ENCODE measurements around the gene DSCAM. TPM values are rescaled to one million over a fixed set of nuclear protein-coding genes. Genes with fewer than 3 reads are reported as not detected.
A peak's percentile ranks its signal among the peaks of the same experiment; 100 is the strongest.

DSCAM gene
- total and polyA plus RNA-seq, 3 donors from 2014 or later, result 0.70 to 2.3 (median 2.0) TPM

DNA sequence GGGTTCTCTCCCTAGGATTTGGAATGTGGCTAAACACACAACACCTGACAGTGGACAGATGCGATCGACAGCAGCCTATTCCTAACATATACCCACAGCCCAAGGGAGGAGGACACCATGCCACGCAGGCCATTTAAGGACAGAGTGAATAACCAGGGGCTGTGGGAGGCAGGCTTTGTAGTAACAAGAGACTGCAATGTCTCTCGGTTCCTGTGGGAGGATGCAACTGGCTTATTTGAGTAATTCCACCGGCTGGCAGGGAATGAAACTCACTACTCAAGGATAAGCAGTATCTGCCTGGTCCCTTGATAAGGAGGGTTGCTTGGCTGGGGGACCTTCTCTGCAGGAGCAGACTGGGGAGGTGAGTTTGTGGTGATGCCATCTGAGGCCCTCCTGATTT lies 870.2 kb downstream of the DSCAM start:
- Histone ChIP-seq H3K36me3 (ENCODE audit: low read depth, missing control alignments) (no peaks in the 10 kb centered on the region), H3K9me3 (no peaks in the 10 kb centered on the region), H3K27me3 (no peaks in the 10 kb centered on the region), H3K4me3 (no peak overlapping the region), H3K4me1 (no peaks in the 10 kb centered on the region), H3K27ac (no peak overlapping the region)
- TF ChIP-seq, protein P1, sequence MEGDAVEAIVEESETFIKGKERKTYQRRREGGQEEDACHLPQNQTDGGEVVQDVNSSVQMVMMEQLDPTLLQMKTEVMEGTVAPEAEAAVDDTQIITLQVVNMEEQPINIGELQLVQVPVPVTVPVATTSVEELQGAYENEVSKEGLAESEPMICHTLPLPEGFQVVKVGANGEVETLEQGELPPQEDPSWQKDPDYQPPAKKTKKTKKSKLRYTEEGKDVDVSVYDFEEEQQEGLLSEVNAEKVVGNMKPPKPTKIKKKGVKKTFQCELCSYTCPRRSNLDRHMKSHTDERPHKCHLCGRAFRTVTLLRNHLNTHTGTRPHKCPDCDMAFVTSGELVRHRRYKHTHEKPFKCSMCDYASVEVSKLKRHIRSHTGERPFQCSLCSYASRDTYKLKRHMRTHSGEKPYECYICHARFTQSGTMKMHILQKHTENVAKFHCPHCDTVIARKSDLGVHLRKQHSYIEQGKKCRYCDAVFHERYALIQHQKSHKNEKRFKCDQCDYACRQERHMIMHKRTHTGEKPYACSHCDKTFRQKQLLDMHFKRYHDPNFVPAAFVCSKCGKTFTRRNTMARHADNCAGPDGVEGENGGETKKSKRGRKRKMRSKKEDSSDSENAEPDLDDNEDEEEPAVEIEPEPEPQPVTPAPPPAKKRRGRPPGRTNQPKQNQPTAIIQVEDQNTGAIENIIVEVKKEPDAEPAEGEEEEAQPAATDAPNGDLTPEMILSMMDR (IDR thresholded peaks at IDR 0.05), result no peak
- no peak for TF ChIP-seq POLR2A (IDR thresholded peaks at IDR 0.05)
- intact Hi-C loops (cut with DNase I; ENCODE audit: low total_unique reads), result no loop called here
- 47 to 50% methylated on average over 4 to 5 of the region's 5 CpGs for WGBS, 2 donors
- peak; percentile 64 for DNase-seq

DNA sequence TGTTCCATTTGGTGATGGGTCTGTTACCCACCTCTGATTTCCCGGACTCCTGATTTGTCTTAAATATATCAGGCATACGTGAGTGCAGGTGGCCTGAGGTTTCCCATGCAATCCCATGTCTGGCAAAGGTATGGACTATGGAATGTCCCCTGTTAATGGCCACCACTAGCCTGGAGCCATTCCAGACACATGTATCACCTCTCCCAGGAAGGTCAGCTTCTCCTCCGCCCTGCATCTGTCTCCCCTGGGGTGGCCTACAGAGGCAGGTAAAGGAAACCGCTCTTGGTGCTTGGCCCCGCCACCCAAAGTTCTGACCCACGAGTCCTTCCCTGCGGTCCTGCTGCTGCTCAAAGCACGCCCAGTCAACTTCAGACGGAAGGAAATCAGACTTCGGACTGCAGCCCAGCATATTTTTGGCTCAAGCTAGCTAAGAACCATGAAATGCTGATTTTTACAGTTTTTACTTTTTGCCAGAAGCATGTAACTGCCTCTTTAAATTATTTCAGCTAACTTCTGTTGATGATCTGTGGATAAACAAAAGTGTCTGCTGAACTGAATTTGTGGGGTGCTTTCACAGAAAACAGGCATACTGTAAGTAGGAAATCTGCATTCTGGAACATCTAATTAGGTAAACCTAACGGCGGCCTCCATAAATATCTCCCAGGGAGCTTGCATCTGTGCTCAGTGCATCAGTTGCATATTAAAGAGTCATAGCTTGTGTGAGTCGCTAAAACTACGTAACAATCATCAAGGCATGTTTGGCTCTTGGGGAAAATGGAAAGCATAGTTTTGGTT lies 873.8 kb downstream of the DSCAM start:
- WGBS, 2 donors, result 86 to 89% methylated on average over 11 to 14 of the region's 14 CpGs
- Histone ChIP-seq H3K27me3 (no peaks in the 10 kb centered on the region), H3K9me3 (no peaks in the 10 kb centered on the region), H3K36me3 (ENCODE audit: low read depth, missing control alignments) (no peaks in the 10 kb centered on the region), H3K27ac (no peak overlapping the region), H3K4me3 (no peak overlapping the region), H3K4me1 (no peaks in the 10 kb centered on the region)
- intact Hi-C loops (cut with DNase I; ENCODE audit: low total_unique reads), result no loop called here
- DNase-seq, result no peak
- TF ChIP-seq, protein P1 (IDR thresholded peaks at IDR 0.05), result no peak
- TF ChIP-seq POLR2A (IDR thresholded peaks at IDR 0.05), result no peak

GRCh38 chr21:39972471-39972870 lies 874.5 kb downstream of the DSCAM start:
- Histone ChIP-seq H3K36me3 (ENCODE audit: low read depth, missing control alignments) (no peaks in the 10 kb centered on the region), H3K27me3 (no peaks in the 10 kb centered on the region), H3K4me1 (no peaks in the 10 kb centered on the region), H3K9me3 (no peaks in the 10 kb centered on the region), H3K4me3 (no peak overlapping the region), H3K27ac (no peak overlapping the region)
- TF ChIP-seq, protein P1 (IDR thresholded peaks at IDR 0.05), result no peak
- TF ChIP-seq POLR2A (IDR thresholded peaks at IDR 0.05), result no peak
- intact Hi-C loops (cut with DNase I; ENCODE audit: low total_unique reads), result no loop called here
- DNase-seq, result no peak
- WGBS, 2 donors, result 56 to 62% methylated on average over 4 of the region's 4 CpGs

DNA sequence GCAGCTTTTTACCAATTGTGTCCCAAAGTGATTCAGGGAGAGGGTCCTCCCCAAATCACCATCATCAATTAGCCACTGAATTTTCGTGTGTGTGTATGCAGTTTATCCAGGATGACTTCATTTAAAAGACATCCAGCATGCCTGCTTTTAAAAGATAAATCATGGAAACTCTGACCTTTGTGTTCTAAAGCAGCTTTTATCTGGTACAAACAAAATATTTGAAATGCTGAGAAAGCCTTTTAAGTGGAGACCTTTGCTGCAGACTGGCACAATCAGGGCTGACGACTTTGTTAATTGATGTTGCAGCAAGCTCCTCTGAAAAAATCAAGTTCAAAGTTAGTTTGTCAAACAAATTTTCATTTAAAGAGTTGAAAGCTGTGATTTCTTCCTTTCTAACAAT lies 875.0 kb downstream of the DSCAM start:
- no peak overlapping the region for H3K27ac ChIP-seq
- intact Hi-C loops (cut with DNase I; ENCODE audit: low total_unique reads), result no loop called here
- no peaks in the 10 kb centered on the region for H3K27me3 ChIP-seq
- no peaks in the 10 kb centered on the region for H3K9me3 ChIP-seq
- 18 to 23% methylated on average over 2 of the region's 2 CpGs for WGBS, 2 donors
- TF ChIP-seq, protein P1 (IDR thresholded peaks at IDR 0.05), result no peak
- no peak for TF ChIP-seq POLR2A (IDR thresholded peaks at IDR 0.05)
- no peak overlapping the region for H3K4me3 ChIP-seq
- H3K36me3 ChIP-seq (ENCODE audit: low read depth, missing control alignments), result no peaks in the 10 kb centered on the region
- DNase-seq, result no peak
- H3K4me1 ChIP-seq, result no peaks in the 10 kb centered on the region
